Middle frontal gyrus (tissue), 1 donor: ENCODE measurements around the gene LOXL1.
A peak's percentile ranks its signal among the peaks of the same experiment; 100 is the strongest.

Source experiments
- DNase-seq: peaks from one replicate; pipeline ENCODE4 v3.0.0-alpha.2; 2015; ENCODE audit warnings: low spot score; ENCODE audit errors: extremely low spot score

The LOXL1 gene

DNA sequence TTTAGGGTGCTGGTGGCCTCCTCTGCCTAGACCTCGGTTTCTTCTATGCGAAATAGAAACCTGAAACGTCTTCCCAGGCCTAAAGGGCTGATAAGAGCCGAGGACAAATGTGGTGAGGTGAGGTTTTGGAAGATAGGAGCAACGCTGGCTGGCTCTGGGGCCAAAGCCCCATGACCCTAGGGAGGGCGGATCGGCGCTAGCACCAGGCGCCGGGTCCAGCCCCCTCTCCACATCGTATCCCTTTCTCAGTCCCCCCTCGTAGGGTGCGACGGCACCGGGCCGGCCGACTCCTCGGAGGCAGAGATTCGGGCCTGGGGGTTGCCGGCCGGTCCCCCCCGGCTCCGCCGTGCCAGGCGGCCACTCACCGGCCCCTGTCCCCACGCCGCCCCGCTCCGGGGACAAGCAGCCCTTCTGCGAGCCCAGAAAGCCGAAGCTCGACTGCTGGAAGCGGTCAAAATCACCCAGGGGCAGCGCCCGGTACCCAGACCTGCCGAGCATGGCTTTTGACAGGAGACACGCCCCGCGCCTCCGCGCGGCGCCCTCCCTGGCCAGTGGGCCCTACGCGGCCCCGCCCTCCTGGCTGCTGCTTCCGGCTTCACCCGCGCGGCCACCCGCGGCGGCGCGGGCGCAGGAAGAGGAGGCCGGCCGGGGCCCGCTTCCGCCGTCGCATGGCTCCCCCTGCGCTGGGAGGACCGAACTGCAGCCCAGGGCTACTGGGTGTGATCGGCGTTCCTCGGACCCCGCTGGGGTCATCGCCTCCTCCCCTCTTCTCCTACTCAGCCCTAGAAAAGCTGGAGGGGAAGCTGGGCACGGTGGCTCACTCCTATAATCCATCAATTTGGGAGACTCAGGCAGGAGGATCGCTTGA, 65.7 kb downstream of the LOXL1 start, which contains the start of gene STOML1:
Gene STOML1 (minus strand): TSS at position 570 of the 868 bp plus-strand sequence. CDS start 72 bp downstream, at position 498.
- peak; percentile 80 for DNase-seq

DNA sequence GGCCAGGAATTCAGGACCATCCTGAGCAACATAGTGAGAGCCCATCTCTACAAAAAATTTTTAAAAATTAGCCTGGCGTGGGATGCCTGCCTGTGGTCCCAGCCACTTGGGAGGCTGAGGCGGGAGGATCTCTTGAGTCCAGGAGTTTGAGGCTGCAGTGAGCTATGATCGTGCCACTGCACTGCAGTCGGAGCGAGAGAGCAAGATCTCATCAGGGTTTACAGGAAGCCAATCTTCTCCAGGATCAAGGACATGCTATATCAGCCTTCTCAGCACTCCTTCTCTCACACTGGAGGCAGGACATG, 66.3 kb downstream of the LOXL1 start:
- DNase-seq, result no peak

DNA sequence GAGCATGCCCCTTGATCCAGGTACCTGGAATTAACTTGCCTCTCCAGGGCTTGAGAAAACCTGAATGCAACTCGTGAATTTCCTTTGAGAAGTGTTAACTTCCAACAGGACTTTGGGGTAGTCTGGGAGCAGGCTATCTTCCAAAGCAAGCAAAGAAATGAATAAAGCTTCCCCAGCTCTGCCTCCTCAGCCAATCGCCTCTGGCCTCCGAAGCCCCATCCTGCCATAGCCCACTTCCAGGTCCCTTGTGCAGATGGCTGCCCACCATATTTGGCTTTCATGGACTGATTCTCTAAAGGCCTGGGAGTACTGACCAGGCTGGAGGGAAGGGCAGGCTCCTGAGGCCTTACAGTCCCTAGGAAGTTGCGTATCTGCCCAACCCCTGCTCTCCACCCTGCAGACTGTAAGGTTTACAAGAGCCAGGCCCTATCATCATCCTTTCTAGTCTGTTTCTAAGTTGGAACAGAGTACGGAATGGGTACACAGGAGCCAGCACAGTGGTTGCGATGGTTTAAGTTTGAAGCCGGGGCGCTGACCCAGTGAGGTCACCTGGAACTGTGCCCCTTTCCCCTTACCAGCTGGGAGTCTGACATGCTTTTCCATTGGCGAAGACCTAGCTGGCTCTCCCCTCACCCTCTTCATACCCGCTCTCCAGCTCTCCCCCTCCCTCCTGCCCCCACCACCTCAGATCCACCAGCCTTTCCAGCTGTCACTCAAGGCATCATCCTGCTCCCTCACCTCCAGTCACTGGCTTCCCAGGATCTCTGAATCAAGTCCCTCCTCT, 67.1 kb downstream of the LOXL1 start:
- no peak for DNase-seq

DNA sequence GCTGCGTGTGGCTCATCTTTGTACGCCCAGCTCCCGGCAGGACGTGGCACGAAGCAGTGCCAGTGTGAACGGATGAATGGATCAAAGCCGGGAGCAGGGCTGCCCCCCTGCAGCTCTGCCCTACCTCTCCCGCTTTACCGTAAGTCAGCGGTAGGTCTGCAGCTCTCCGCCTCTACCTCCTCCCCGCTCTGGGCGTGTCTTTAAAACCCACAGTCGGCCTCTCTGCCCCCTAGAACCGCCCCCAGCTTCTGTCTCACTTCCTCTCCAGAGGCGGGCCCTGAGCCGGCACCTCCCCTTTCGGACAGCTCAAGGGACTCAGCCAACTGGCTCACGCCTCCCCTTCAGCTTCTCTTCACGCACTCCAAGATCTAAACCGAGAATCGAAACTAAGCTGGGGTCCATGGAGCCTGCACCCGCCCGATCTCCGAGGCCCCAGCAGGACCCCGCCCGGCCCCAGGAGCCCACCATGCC, 68.2 kb downstream of the LOXL1 start, which contains the start of gene PML:
Gene PML (plus strand): TSS at position 304 of the 471 bp plus-strand sequence. CDS start 97 bp downstream, at position 401.
- peak; percentile 88 for DNase-seq

DNA sequence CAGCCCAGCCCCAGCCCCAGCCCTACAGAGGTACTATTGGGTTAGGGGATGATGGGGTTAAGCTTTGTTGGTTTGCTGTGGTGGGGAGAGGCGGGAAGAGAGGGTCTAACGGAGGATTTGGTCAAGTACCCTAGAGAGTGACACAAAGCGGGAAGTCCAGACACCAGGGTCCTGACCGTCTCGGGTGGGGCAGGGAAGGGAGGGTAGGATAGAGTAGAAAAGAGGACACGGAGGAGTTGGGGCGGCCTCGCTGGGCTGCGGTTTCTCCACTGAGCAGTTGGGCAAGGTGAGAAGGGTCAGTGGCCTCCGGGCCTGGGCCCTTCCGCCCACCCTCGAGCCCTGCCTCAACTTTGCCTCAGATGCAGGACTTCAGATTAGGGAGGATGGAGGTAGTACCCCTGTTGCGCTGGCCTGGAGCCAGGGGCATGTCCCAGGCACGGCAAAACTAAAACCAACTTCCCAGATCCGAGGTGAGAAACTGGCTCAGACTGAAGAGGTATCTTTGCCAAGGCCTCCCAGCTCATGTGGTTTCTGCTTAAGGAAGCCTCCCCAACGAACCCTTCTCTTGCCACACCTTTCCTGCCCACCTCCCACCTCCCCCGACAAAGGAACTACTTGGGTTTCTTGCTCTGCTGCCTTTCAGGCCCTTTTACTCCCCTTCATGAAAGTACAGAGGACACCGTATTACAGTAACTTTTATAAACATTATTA, 68.8 kb downstream of the LOXL1 start:
- DNase-seq, result no peak

DNA sequence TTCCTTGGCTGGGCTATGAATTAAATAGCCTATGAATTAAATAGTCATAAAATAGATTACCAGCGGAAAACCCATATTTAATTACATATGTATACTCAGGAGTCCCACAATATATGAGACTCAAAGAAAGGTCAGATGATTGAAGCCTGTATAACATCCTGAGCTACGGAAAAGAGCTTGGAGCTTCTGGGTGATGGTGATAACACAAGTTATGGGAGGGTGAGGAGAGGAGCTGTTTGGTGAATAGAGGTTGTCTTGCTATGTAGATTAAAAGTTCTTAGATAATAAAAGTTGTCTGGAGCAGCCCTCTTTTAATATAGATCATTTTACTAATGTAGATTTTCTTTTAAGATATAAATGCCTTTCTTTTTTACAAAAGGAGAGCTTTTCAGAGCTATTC, 70.0 kb downstream of the LOXL1 start:
- no peak for DNase-seq

DNA sequence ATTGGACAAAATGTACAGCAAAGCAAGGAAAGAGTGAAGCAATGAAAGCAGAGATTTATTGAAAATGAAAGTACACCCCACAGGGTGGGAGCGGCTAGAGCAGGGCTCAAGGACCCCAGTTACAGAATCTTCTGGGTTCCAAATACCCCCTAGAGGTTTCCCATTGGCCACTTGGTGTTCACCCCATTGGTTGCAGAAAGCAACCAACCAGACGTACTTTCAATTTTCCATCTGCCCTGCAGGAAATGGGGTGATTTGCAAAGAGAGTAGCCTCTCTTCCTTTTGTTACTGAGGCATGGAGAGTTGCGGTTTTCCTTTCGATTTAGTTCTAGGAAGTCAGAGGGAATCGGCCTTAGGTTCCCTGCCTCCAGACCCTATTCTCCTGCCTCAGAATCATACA, 70.7 kb downstream of the LOXL1 start:
- no peak for DNase-seq

DNA sequence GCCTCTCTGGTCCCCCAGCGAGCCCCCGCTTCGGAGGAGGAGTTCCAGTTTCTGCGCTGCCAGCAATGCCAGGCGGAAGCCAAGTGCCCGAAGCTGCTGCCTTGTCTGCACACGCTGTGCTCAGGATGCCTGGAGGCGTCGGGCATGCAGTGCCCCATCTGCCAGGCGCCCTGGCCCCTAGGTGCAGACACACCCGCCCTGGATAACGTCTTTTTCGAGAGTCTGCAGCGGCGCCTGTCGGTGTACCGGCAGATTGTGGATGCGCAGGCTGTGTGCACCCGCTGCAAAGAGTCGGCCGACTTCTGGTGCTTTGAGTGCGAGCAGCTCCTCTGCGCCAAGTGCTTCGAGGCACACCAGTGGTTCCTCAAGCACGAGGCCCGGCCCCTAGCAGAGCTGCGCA, 71.7 kb downstream of the LOXL1 start:
- DNase-seq, result no peak
